Fibroblast of skin of left quadriceps (primary cell): Measurements from ENCODE around the gene RNASE13.
"Not testable (repeated sequence)": the region's sequence is repeated elsewhere in the genome, so short reads cannot be mapped to it uniquely, and the experiment has no call there.

Experiments used
- DNase-seq, 2 experiments: peaks; one replicate each; pipeline ENCODE4 v3.0.0-alpha.2; 2013; ENCODE audit warnings: low read depth in 2 of 2

Gene RNASE13

GRCh38 chr14:20989471-20989786 is 45.2 kb downstream of the RNASE13 start:
- no peak for DNase-seq

GRCh38 chr14:20988717-20989470 is 45.7 kb downstream of the RNASE13 start:
- DNase-seq, result no peak

- peak; percentile 80 to 84 for DNase-seq
Observed at GRCh38 chr14:20986811-20987210, 47.8 kb downstream of the RNASE13 start.

GRCh38 chr14:20985650-20986049 is 49.0 kb downstream of the RNASE13 start:
- DNase-seq, result not testable (repeated sequence)
